NCI-H2196 (cell line): Measurements from ENCODE around the gene FAN1.

Source experiments
- DNase-seq: peaks from one replicate; lab custom pipeline; 2025; ENCODE audit not compliant: unreplicated experiment; lab: John Stamatoyannopoulos, UW

The FAN1 gene

GRCh38 chr15:30919877-30920550 is 16.3 kb downstream of the FAN1 start:
- DNase-seq, result no peak

- DNase-seq, result no peak
Observed at GRCh38 chr15:30921106-30921505, 17.4 kb downstream of the FAN1 start.

GRCh38 chr15:30921781-30922479 is 18.2 kb downstream of the FAN1 start:
- DNase-seq, result peak; percentile 3

- DNase-seq, result no peak
Observed at GRCh38 chr15:30922480-30923311, 19.0 kb downstream of the FAN1 start.

- no peak for DNase-seq
Observed at GRCh38 chr15:30923429-30923828, 19.7 kb downstream of the FAN1 start.

- no peak for DNase-seq
Observed at GRCh38 chr15:30924353-30924752, 20.6 kb downstream of the FAN1 start.

GRCh38 chr15:30925686-30926085 is 22.0 kb downstream of the FAN1 start:
- no peak for DNase-seq

- DNase-seq, result no peak
Observed at GRCh38 chr15:30926161-30926560, 22.4 kb downstream of the FAN1 start.

- DNase-seq, result no peak
Observed at GRCh38 chr15:30927148-30927761, 23.5 kb downstream of the FAN1 start.

GRCh38 chr15:30928076-30928475 is 24.4 kb downstream of the FAN1 start:
- no peak for DNase-seq

- no peak for DNase-seq
Observed at GRCh38 chr15:30929064-30929669, 25.5 kb downstream of the FAN1 start.

- DNase-seq, result no peak
Observed at GRCh38 chr15:30929982-30930381, 26.3 kb downstream of the FAN1 start.

GRCh38 chr15:30930422-30930821 is 26.7 kb downstream of the FAN1 start:
- DNase-seq, result no peak

GRCh38 chr15:30933293-30933692 is 29.6 kb downstream of the FAN1 start:
- no peak for DNase-seq

- DNase-seq, result no peak
Observed at GRCh38 chr15:30939161-30939560, 35.4 kb downstream of the FAN1 start.

GRCh38 chr15:30940359-30940758 is 36.6 kb downstream of the FAN1 start:
- no peak for DNase-seq

- DNase-seq, result no peak
Observed at GRCh38 chr15:30941520-30941919, 37.8 kb downstream of the FAN1 start.

- DNase-seq, result no peak
Observed at GRCh38 chr15:30943654-30944335, 40.1 kb downstream of the FAN1 start.

GRCh38 chr15:30953183-30953582 is 49.5 kb downstream of the FAN1 start:
- no peak for DNase-seq

- DNase-seq, result no peak
Observed at GRCh38 chr15:30953731-30954378, 50.1 kb downstream of the FAN1 start.
